NOMO-1 (cell line): ENCODE data around the gene KLHL30.

Source experiments
- DNase-seq, 2 experiments: peaks; one replicate each; lab custom pipeline; 2025; ENCODE audit not compliant: unreplicated experiment in 2 of 2; lab: John Stamatoyannopoulos, UW

The KLHL30 gene

GRCh38 chr2:238171575-238172187 is 33.2 kb downstream of the KLHL30 start:
- DNase-seq, result no peak

GRCh38 chr2:238172439-238172838 is 34.0 kb downstream of the KLHL30 start:
- DNase-seq, result no peak

- no peak for DNase-seq
Observed at GRCh38 chr2:238173692-238174091, 35.2 kb downstream of the KLHL30 start.

- DNase-seq, result no peak
Observed at GRCh38 chr2:238174291-238174690, 35.8 kb downstream of the KLHL30 start.

GRCh38 chr2:238174701-238175100 is 36.2 kb downstream of the KLHL30 start:
- DNase-seq, result no peak

GRCh38 chr2:238176613-238177012 is 38.1 kb downstream of the KLHL30 start:
- no peak for DNase-seq

- no peak for DNase-seq
Observed at GRCh38 chr2:238180554-238180953, 42.1 kb downstream of the KLHL30 start.

GRCh38 chr2:238182362-238182761 is 43.9 kb downstream of the KLHL30 start:
- no peak for DNase-seq

GRCh38 chr2:238183821-238184220 is 45.4 kb downstream of the KLHL30 start:
- DNase-seq, result no peak

- DNase-seq, result no peak
Observed at GRCh38 chr2:238187618-238188548, 49.4 kb downstream of the KLHL30 start.

GRCh38 chr2:238190445-238190844 is 52.0 kb downstream of the KLHL30 start:
- DNase-seq, result no peak
